ENCODE results near the gene GIPC1. TPM values are rescaled to one million over a fixed set of nuclear protein-coding genes. Genes with fewer than 3 reads are reported as not detected.
"Not testable (repeated sequence)": the region's sequence is repeated elsewhere in the genome, so short reads cannot be mapped to it uniquely, and the experiment has no call there.

The GIPC1 gene
- polyA plus RNA-seq, 1 donor from 2014 or later, result 10.1 TPM

- Mint-ChIP-seq H3K4me1 (peaks cover 12 to 18% (median 14%) of the 10 kb centered on the region in 3 donors), H3K36me3 (peaks cover 2% of the 10 kb centered on the region), H3K27ac (no peak overlapping the region), H3K27me3 (no peaks in the 10 kb centered on the region), H3K4me3 (no peak overlapping the region), H3K9me3 (no peaks in the 10 kb centered on the region)
These were observed 15.3 kb upstream of the GIPC1 start for GRCh38 chr19:14511229-14511593.

GRCh38 chr19:14510311-14511228 lies 14.6 kb upstream of the GIPC1 start:
- Mint-ChIP-seq H3K36me3 (no peaks in the 10 kb centered on the region), H3K27me3 (no peaks in the 10 kb centered on the region), H3K4me3 (no peak overlapping the region), H3K9me3 (no peaks in the 10 kb centered on the region), H3K4me1 (peaks cover 8 to 14% (median 9%) of the 10 kb centered on the region in 3 donors), H3K27ac (peak overlapping the region in 1 of 3 donors; percentile 35)

- Mint-ChIP-seq H3K9me3 (no peaks in the 10 kb centered on the region), H3K27ac (no peak overlapping the region), H3K4me1 (peaks cover 0 to 7% (median 6%) of the 10 kb centered on the region in 3 donors), H3K27me3 (peaks cover 2% of the 10 kb centered on the region), H3K4me3 (no peak overlapping the region), H3K36me3 (no peaks in the 10 kb centered on the region)
These were observed 12.0 kb upstream of the GIPC1 start for GRCh38 chr19:14507704-14508542.

- Mint-ChIP-seq H3K9me3 (no peaks in the 10 kb centered on the region), H3K27ac (peak overlapping the region in 2 of 3 donors; percentile 31 to 51), H3K36me3 (no peaks in the 10 kb centered on the region), H3K4me1 (peaks cover 0 to 7% (median 6%) of the 10 kb centered on the region in 3 donors), H3K27me3 (peaks cover 2% of the 10 kb centered on the region), H3K4me3 (peak overlapping the region in 1 of 4 donors; percentile 76)
These were observed 9.7 kb upstream of the GIPC1 start for GRCh38 chr19:14505488-14506239.

- H3K9me3 Mint-ChIP-seq, H3K27ac Mint-ChIP-seq, H3K4me1 Mint-ChIP-seq, H3K4me3 Mint-ChIP-seq, H3K36me3 Mint-ChIP-seq, H3K27me3 Mint-ChIP-seq: not testable (repeated sequence)
These were observed 8.6 kb upstream of the GIPC1 start for GRCh38 chr19:14504575-14504974.

- H3K4me1 Mint-ChIP-seq, result peaks cover 0 to 7% (median 6%) of the 10 kb centered on the region in 3 donors
- no peaks in the 10 kb centered on the region for H3K9me3 Mint-ChIP-seq
- H3K36me3 Mint-ChIP-seq, result no peaks in the 10 kb centered on the region
- H3K4me3 Mint-ChIP-seq, result peak overlapping the region in 1 of 4 donors; percentile 3
- H3K27ac Mint-ChIP-seq, result no peak overlapping the region
- peaks cover 2% of the 10 kb centered on the region for H3K27me3 Mint-ChIP-seq
These were observed 7.4 kb upstream of the GIPC1 start for GRCh38 chr19:14503285-14503684.

- Mint-ChIP-seq H3K9me3 (no peaks in the 10 kb centered on the region), H3K4me1 (peaks cover 0 to 8% (median 6%) of the 10 kb centered on the region in 3 donors), H3K27me3 (peaks cover 2% of the 10 kb centered on the region), H3K4me3 (no peak overlapping the region), H3K27ac (no peak overlapping the region), H3K36me3 (no peaks in the 10 kb centered on the region)
These were observed 6.6 kb upstream of the GIPC1 start for GRCh38 chr19:14502334-14503092.

GRCh38 chr19:14497228-14497921 lies 1.4 kb upstream of the GIPC1 start:
- Mint-ChIP-seq H3K36me3 (no peaks in the 10 kb centered on the region), H3K4me3 (peak overlapping the region in 3 of 4 donors; percentile 57 to 85 (median 58)), H3K4me1 (peaks cover 5 to 13% (median 11%) of the 10 kb centered on the region in 3 donors), H3K9me3 (no peaks in the 10 kb centered on the region), H3K27ac (no peak overlapping the region), H3K27me3 (no peaks in the 10 kb centered on the region)

GRCh38 chr19:14496834-14497227 lies 904 bp upstream of the GIPC1 start:
- H3K4me1 Mint-ChIP-seq, result peaks cover 5 to 13% (median 13%) of the 10 kb centered on the region in 3 donors

GRCh38 chr19:14495672-14496028 lies 277 bp downstream of the GIPC1 start:
- H3K9me3 Mint-ChIP-seq, result no peaks in the 10 kb centered on the region
- peak overlapping the region in 1 of 3 donors; percentile 77 for H3K27ac Mint-ChIP-seq
- H3K36me3 Mint-ChIP-seq, result peaks cover 1% of the 10 kb centered on the region
- peaks cover 5 to 13% (median 13%) of the 10 kb centered on the region in 3 donors for H3K4me1 Mint-ChIP-seq
- peak overlapping the region; percentile 79 to 92 (median 81) for H3K4me3 Mint-ChIP-seq
- no peaks in the 10 kb centered on the region for H3K27me3 Mint-ChIP-seq

More at GRCh38 chr19:14496834-14497227, 904 bp upstream of the GIPC1 start:
- no peaks in the 10 kb centered on the region for H3K27me3 Mint-ChIP-seq
- peak overlapping the region; percentile 58 to 89 (median 82) for H3K4me3 Mint-ChIP-seq
- peak overlapping the region in 2 of 3 donors; percentile 2 to 56 for H3K27ac Mint-ChIP-seq
- H3K36me3 Mint-ChIP-seq, result no peaks in the 10 kb centered on the region
- H3K9me3 Mint-ChIP-seq, result no peaks in the 10 kb centered on the region

- peaks cover 5 to 13% (median 13%) of the 10 kb centered on the region in 3 donors for H3K4me1 Mint-ChIP-seq
- H3K9me3 Mint-ChIP-seq, result no peaks in the 10 kb centered on the region
- H3K36me3 Mint-ChIP-seq, result peaks cover 1% of the 10 kb centered on the region
- H3K27me3 Mint-ChIP-seq, result no peaks in the 10 kb centered on the region
- peak overlapping the region; percentile 79 to 92 (median 81) for H3K4me3 Mint-ChIP-seq
- H3K27ac Mint-ChIP-seq, result peak overlapping the region in 1 of 3 donors; percentile 77
These were observed 836 bp downstream of the GIPC1 start for GRCh38 chr19:14494910-14495671.

GRCh38 chr19:14494411-14494810 lies 1.5 kb downstream of the GIPC1 start:
- Mint-ChIP-seq H3K9me3 (no peaks in the 10 kb centered on the region), H3K27me3 (no peaks in the 10 kb centered on the region), H3K27ac (no peak overlapping the region), H3K4me1 (peaks cover 5 to 13% (median 13%) of the 10 kb centered on the region in 3 donors), H3K36me3 (peaks cover 2% of the 10 kb centered on the region), H3K4me3 (peak overlapping the region; percentile 25 to 92 (median 72))

Measured in IgD-negative memory B cell (primary cell).